NCI-H1417 treated with DMSO at 0.1 percent for 48 hours (cell line): ENCODE data around the gene HILPDA.
"Not testable (repeated sequence)": the region's sequence is repeated elsewhere in the genome, so short reads cannot be mapped to it uniquely, and the experiment has no call there.

Source experiments
- DNase-seq: peaks from one replicate; lab custom pipeline; 2025; lab: John Stamatoyannopoulos, UW

Gene HILPDA

DNA sequence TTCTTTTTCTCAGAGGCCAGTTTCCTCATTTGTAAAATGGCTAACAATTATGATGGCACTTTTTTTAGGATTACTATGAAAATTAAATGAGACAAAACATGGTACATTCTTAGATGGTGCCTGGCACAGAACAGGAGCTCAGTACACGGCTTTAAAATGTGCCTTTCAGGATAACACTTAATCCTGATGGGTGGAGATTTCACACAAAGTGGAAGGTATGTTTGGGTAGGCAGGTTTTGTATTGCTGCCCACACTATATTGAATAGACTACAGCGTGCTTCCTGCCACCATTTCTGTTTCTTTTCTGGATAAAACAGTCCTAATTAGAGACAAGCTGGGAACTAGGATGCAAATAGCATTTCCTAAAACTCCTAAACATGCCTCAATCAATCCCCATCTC lies 23.9 kb upstream of the HILPDA start:
- DNase-seq = no peak

GRCh38 chr7:128434413-128435326 lies 21.0 kb upstream of the HILPDA start:
- DNase-seq = no peak

DNA sequence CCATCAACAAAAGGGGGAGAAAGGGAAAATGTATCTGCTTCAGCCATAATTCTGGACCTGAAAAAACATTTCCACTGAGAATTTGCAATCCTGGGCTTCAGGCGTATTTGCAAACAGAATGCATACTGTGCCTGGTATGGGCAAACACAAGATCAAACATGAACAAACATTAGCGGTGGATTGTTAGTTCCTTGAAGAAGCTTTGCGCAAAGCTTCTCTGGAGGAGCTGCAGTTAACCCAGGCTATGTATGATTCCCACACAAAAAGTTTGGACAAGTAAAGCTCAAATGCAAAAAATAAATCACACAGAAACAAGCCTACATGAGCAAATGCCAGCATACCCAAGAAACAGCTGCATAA lies 20.4 kb upstream of the HILPDA start:
- DNase-seq = no peak

GRCh38 chr7:128437426-128438332 lies 18.0 kb upstream of the HILPDA start:
- no peak for DNase-seq

DNA sequence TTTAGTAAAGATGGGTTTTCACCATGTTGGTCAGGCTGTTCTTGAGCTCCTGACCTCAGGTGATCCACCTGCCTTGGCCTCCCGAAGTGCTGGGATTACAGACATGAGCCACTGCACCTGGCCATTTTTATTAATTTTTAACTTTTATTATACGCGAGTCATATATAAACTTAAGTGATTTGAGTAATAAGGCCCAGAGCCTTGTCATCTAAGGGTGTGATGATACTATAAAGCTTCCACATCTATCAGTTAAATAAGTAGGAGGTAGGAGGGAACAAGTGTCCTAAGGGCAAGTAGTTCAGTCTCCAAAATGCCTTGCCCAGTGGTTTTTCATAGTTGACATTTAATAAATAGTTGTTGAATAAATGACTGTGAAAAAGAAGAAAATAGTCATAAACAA lies 13.3 kb upstream of the HILPDA start:
- no peak for DNase-seq

- peak; percentile 26 for DNase-seq
These were observed 11.7 kb upstream of the HILPDA start for GRCh38 chr7:128443831-128444600.

- DNase-seq = no peak
These were observed 9.4 kb upstream of the HILPDA start for GRCh38 chr7:128446306-128446705.

DNA sequence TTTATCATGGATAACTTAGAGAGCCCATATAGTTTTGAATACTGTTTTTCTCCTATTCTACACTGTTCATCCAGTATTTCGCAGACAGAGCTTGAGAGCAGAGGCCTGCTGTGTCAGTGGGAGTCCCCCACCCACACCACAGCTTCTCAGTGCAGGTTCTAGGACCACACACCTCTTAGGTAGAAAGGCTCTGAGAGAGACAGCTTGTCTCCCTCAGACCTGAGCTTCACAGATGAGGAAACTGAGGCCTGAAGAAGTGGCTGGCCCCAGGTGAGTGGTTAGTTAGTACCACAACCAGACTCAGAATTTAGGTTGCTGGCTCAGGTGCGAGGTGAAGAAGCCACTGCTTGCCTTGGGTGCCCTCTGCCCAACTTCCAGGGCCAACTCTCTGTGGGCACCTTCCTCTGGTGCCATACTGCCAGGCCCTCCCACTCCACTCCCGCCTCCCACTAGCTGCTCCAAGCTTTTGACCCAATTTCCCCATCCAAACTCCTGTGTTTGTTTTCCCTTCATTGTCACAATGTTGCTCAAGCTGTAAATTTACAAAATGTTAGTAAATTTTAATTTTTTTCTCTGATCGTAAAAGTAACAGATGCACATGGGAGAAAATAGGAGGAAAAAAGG lies 7.6 kb upstream of the HILPDA start:
- no peak for DNase-seq

DNA sequence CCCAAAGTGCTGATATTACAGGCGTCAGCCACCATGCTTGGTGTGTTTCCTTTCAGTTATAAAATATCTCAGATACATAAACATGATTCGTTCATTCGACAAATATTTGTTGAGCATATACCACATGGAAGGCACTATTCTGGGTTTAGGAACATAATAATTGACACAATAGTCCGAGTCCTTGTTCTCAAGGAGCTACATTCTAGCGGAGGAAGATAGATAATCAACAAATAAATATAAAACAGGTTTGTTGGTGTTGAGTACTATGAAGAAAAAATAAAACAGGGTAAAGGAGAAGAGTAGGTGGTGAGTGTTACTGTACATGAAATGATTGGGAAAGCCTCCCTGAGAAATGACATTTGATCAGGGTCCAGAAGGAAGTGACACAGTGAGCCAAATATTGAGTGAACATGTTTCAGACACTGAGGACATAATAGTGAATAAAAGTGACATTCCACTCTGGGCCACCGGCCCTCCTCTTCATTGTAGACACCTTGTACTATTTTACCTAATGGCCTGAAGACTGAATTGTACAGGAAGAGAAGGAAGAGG lies 6.9 kb upstream of the HILPDA start:
- DNase-seq = no peak

DNA sequence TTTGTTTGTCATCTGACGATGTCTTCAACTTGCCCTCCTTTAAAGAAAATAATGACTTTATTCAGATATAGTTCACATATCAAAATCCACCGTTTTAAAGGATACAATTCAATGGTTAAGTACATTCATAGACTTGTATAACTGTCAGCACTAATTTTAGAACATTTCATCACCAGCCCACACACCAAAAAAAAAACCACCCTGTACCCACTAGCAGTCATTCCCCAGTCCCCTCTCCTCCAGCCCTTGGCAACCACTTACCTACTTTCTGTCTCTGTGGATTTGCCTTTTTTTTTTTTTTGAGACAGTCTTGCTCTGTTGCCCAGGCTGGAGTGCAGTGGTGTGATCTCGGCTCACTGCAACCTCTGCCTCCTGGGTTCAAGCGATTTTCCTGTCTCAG lies 5.3 kb upstream of the HILPDA start:
- DNase-seq = no peak

- no peak for DNase-seq
These were observed 4.8 kb upstream of the HILPDA start for GRCh38 chr7:128450913-128451312.

DNA sequence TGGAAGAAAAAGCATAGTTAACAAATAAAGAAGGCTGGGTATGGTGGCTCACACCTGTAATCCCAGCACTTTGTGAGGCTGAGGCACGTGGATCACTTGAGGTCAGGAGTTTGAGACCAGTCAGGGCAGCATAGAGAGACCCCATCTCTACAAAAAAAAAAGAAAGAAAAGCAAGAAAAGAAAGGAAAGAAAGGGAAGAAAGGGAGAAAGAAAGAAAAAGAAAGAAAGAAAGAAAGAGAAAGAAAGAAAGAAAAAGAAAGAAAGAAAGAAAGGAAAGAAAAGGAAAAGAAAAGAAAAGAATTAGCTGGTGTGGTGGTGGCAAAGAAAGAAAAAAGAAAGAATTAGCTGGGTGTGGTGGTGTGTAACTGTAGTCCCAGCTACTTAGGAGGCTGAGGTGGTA lies 3.1 kb upstream of the HILPDA start:
- no peak for DNase-seq

- DNase-seq = no peak
These were observed 1.6 kb upstream of the HILPDA start for GRCh38 chr7:128453836-128454804.

GRCh38 chr7:128454808-128455542 lies 703 bp upstream of the HILPDA start:
- DNase-seq = no peak

DNA sequence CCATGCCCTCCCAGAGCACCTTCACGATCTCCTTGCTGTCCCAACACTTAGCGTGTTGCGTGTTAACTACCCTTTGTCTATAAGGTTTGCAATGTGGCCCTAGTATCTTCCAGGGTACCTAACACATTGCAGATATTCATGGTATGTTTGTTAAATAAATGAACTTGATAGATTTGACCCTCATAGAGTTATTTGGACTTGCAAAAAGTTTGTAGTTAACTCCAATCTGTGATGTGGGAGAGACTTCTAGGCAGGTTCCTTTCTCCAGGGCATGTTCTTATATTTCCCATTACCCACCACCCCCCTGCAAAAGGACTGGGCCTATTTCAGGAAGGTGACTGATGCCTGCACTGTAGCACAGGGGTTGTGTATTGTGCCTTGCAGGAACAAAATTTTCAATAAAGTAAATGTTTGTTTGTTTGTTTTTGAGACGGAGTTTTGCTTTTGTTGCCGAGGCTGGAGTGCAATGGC lies 612 bp downstream of the HILPDA start:
- DNase-seq = no peak

GRCh38 chr7:128457385-128457784 lies 1.7 kb downstream of the HILPDA start:
- DNase-seq = not testable (repeated sequence)

- DNase-seq = no peak
These were observed 3.3 kb downstream of the HILPDA start for GRCh38 chr7:128458956-128459355.

- peak; percentile 22 for DNase-seq
These were observed 3.8 kb downstream of the HILPDA start for GRCh38 chr7:128459394-128459878.

- no peak for DNase-seq
These were observed 6.8 kb downstream of the HILPDA start for GRCh38 chr7:128462460-128462859.
